SHP77 (cell line): Measurements from ENCODE around the gene ZNF618.
A peak's percentile ranks its signal among the peaks of the same experiment; 100 is the strongest.

Experiments
- DNase-seq, 2 experiments: peaks; one replicate each; lab custom pipeline; 2025; lab: John Stamatoyannopoulos, UW

ZNF618 gene

DNA sequence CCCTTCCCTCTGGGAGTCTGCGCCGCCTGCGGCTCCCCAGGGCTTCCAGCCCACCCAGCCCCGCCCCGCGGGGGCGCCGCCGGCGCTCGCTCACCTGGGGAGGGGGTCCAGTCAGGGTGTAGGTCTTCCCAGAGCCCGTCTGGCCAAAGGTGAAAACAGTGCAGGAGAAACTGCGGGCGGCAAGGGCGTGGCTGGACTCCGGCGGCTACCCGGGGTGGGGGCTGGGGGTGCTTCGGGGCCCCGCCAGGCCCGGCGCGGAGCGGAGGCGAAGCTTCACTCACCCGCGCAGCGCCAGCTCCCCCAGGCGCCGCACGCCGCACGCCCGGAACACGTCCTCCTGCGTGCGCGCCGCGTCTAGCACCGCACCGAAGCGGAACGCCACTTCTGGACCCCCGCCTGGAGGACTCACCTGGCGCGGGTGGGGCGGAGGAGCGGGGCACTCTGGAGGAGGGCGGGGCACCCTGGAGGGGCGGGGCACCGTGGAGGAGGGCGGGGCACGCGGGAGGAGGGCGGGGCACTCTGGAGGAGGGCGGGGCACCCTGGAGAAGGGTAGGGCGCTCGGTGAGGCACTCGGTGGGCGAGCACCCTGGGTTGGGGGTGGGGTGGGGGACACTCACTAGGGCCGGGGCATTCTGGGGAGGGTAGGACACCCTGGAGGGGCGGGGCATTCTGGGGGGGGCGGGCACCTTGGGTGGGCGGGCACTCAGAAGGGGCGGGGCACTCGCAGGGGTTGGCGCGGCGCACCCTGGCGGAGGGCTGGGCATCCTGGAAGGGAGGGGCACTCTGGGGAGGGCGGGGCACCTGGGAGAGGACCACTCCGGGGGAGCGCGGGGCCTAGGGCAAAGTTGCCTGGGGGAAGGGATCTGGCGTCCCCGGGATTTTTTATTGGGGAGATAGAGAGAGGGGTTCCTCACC, 222.2 kb downstream of the ZNF618 start:
- DNase-seq, result no peak

DNA sequence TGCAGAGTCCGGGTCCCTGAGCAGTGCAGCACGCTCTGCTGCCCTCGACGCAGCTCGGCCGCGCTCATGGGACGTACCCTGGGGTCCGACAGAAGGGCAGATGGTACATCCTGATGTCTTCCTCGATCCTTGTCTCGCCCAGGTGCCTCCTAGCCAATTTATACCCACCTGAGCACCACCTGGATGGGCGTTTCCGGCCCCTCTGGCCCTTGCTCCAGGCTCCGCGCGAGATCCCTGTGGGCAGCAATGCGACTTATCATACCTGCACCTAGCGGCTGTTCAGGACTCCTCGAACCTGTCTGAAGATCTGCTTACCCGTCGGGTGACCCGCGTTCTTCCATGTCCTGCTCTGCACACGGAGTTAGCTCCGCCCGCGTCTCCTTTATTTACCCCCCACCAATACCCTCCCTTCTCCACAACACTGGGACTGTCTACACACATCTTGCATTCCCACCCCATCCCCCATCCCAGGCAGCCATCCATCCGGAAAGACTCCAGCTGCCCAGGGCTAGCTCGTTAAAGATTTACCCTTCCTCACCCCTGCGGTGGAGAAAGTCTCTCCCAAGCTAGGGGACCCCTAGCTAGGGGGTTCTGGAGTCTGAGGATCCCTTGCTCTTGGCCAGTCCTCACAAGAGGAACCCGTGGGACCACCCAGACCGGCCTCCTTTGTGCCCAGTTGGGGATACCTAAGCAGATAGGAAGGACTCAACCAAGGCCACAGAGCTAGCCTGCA, 223.0 kb downstream of the ZNF618 start, which contains the start of gene KIF12:
Gene KIF12, minus strand, starts transcription at position 357 of the 733 bp plus-strand sequence. Its CDS starts 16 bp downstream, at position 341.
- peak in 1 of 2 experiments; percentile 18 for DNase-seq

DNA sequence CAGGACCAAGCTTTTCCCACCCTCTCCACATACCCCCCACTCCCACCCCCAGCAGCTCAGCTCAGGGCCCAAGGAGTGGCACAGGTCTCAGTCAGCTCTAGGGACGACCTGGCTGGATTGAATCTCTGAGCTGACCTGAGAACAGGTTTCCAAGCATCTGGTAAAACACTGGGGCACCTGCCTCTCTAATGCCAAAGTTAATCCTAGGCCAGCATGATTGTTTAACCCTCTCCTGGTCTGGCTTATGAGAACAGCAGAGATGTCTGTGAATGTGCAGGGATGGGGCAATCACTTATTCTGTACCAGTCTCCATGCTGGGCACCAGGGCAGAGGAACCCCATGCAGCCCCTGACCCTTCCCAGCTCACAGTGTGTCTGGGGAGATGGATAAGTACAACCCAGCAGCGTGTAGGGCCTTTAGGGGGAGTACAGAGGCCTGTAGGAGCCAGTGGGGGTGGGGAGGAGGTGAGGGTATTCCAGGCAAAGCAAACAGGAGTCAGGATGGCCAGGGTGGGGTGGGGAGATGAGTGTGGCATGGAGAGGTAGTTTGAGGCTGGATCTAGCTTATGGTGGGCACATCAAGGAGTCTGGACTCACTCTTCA, 223.7 kb downstream of the ZNF618 start:
- no peak for DNase-seq

DNA sequence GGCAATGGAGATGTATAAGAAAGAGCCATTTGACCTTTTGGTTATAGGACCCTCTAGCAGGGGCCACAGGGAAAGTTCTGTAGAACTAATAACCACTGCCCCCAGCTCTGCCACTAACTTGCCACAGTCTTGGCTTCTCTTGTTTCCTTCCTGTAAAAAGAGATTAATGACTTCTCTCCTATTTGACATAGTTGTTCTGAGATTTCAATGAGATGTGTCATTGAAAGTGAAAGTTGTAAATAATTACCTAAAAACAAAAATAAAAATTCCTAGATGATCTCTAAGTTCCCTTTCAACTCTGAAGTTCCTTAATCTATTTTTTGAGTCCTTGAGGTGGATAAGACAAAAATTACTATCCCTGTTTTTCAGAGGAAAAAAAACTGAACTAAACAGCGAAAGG, 224.4 kb downstream of the ZNF618 start:
- DNase-seq, result no peak

DNA sequence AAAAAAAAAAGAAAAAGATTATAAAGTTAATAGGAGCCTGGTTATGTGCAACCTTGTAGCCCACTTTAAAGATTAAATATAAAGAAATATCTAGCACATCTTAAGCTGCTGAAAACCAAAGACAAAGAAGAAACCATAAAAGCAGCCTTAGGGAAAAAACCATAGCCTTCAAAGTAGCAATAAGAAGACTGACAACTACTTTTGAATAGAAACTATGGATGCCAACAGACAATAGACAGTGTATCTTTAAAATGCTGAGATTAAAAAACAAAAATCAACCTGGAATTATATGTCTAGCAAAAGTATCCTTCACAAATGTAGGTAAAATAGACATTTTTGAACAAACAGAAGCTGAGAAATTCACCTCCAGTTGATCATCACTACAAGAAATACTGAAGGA, 226.4 kb downstream of the ZNF618 start:
- no peak for DNase-seq

DNA sequence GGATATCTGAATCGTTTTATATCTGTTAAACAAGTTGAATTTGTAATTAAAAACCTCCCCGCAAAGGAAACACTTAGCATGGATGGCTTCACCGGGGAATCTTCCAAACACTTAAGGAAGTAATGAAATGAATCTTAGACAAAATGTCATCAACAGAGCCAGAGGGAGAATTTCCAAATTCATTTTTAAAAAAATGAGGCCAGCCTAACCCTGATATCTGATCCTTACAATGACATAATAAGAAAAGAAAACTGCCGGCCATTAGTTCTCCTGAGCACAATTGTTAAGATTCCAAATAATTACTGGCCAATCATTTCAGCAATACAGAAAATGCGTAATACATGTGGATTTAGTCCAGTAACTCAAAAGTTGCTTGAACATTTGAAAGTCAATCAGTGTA, 229.1 kb downstream of the ZNF618 start:
- no peak for DNase-seq
